Measurements from ENCODE around the gene CFAP46.

Gene CFAP46

DNA sequence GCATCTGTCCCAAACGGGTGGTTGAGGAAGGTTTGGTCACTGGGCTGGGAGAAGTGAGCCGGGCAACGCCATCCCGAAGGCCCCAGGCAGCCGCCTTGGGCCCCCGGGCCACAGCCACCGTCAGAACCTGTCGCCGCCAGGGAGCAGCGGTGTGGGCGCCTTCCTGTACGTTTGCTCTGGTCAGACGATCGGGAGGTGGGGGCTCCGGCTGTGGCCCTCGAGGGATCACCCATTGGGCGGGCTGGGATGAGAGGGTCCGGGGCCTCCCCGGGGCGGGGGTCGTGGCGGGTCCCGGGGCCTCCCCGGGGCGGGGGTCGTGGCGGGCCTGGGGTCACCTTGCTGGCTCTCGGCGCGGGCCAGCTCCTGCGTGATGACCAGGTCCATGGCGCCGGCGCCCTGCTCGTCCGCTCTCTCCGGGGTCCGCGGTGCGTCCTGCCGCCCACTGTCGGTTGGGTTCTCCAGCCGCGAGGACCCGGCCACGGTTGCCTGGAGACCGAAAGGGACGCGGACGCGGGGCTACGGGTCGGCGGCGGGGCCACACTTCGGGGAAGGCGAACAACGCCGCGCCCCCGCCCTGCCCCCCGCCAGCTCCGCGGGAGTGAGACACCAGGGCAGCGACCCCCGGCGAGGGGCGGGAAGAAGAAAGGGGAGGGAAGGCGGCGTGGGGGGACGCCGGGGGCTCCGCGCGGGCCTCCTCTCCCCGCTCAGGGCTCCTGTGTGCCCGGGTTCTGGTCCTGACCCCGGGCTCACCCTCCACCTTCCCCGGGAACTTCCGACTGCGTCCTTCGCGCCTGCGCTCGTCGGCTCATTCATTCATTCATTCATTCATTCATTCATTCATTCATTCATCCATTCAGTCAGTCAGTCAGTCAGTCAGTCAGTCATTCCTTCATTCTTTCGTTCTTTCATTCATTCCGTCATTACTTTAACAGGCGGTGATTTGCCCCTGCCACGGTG lies at the start of gene CFAP46:
CFAP46 (minus strand) TSS at position 470 of the 957 bp plus-strand sequence; CDS start at position 384, 86 bp downstream.
- Histone ChIP-seq H3K4me1 (ENCODE audit: insufficient read depth, low read length) (no peaks in the 10 kb centered on the region; the same call in 1 of the 2 replicates), H3K9me3 (ENCODE audit: control insufficient read depth, insufficient read depth, low read length) (no peaks in the 10 kb centered on the region), H3K36me3 (ENCODE audit: insufficient read depth, low read length) (no peaks in the 10 kb centered on the region), H3K9ac (ENCODE audit: low read depth, low read length) (peak within 1 kb of the TSS; percentile 53; the same call in 1 of the 2 replicates)

DNA sequence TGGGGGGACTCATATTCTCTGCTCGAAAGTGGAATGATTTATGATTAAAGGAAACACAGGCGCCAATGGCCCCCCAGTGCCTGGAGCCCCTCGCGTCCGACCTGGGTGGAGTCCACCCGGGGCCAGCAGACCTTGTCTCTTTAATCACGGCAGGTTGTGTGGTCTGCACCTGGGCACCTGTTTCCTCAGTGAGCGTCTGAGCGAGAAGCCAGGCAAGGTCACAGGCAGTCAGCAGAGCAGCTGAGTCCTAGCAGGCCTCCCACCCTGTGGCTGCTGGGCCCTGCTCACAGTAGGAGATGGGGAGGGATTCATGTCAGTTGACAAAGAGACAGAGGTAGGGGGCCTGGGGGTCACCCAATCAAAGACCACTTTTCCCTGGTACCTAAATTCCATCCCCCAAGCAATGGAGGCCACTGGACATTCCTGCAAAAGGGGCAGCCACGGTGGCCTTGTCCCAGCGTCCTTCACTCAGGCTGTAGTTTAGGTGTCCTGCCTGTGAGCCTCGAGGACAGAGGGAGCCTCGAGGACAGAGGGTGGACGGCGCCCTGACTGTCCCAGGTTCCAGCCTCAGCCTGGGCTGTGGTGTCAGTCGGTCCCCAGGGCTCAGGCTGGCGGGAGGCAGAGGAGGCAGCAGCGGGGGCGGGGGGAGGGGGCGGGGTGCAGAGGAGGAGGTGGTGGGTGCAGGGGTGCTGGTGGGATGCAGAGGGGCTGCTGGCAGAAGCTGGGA lies 49.5 kb upstream of the CFAP46 start:
- Histone ChIP-seq H3K4me1 (ENCODE audit: insufficient read depth, low read length) (no peaks in the 10 kb centered on the region), H3K36me3 (ENCODE audit: insufficient read depth, low read length) (no peaks in the 10 kb centered on the region), H3K9me3 (ENCODE audit: control insufficient read depth, insufficient read depth, low read length) (no peaks in the 10 kb centered on the region), H3K9ac (ENCODE audit: low read depth, low read length) (no peak overlapping the region)

DNA sequence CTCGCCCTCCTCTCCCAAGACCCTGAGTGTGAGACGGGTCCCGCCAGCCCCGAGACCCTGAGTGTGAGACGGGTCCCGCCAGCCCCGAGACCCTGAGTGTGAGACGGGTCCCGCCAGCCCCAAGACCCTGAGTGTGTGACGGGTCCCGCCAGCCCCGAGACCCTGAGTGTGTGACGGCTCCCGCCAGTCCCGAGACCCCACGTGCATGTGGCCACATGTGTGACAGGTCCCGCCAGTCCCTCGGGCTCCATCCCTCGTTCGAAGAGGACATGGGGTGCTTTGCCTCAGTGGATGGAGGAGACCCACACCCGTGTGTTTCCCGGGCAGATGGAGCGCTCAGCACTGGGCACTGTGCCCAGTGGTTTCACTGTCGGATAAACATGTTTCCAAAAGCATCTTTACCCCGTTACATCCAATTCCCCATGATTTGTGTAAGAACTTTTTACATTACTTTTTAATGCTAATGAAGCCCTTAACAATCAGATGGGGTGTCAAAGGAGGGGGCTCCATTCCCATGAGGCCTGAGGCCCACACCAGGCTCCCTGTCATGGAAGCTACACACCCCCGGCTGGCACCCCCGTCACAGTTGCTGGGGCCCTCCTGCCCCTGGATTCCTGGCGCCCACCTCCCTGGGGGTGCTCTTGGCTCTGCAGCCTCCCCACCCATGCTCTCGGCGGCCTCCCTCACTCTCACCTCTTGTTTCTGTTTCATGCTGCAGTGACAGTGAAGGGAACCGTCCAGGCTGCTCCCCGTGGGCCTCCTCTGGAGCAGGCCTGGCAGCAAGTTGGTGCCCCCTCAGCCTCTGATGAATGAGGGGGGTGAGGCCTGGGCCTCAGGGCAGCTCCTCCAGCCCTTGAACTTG lies 48.5 kb upstream of the CFAP46 start:
- H3K36me3 ChIP-seq (ENCODE audit: insufficient read depth, low read length): no peaks in the 10 kb centered on the region
- no peaks in the 10 kb centered on the region for H3K9me3 ChIP-seq (ENCODE audit: control insufficient read depth, insufficient read depth, low read length)
- H3K4me1 ChIP-seq (ENCODE audit: insufficient read depth, low read length): no peaks in the 10 kb centered on the region
- H3K9ac ChIP-seq (ENCODE audit: low read depth, low read length): no peak overlapping the region

DNA sequence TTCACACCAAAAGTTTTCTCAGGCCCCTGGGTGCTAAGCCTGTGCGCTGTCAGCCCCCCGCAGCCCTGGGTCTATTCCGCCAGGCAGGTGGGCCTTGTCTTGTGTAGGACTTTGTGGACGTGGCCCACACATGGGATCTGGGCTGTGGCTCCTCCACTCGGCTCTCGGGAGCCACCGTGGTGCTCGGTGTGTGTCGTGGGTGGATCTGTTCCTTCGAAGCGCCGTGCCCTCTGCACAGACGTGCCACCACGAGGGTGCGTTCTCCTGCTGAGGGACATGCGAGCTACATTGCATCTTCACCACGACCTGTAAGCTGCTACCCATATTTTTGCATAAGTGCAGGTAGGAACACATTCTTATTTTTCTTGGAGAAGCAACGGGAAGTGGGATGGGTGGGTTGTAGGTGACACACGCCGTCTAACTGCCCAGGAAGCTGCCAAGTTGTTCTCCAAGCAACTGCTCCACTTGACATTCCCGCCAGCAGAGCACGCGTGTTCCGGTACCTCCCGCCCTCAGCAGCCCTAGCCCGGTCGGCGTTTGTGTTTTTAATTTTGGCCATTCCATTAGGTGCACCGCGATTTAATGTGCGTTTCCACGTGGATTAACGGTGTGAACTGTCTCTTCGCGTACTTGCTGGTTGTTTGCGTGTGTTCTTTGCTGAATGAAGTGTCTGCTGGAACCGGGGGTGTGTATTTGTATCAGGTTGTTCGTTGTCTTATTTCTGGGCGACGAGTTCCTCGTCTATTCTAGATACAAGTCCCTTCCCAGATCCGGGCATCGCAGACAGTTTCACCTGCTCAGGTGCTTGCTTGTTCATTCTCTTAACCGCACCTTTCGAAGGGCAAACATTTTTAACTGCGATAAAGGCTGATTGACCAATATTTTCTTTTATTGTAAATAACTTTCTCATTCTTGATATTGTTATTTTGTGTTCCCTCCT lies 47.4 kb upstream of the CFAP46 start:
- Histone ChIP-seq H3K4me1 (ENCODE audit: insufficient read depth, low read length) (no peaks in the 10 kb centered on the region), H3K9ac (ENCODE audit: low read depth, low read length) (no peak overlapping the region), H3K9me3 (ENCODE audit: control insufficient read depth, insufficient read depth, low read length) (no peaks in the 10 kb centered on the region), H3K36me3 (ENCODE audit: insufficient read depth, low read length) (no peaks in the 10 kb centered on the region)

DNA sequence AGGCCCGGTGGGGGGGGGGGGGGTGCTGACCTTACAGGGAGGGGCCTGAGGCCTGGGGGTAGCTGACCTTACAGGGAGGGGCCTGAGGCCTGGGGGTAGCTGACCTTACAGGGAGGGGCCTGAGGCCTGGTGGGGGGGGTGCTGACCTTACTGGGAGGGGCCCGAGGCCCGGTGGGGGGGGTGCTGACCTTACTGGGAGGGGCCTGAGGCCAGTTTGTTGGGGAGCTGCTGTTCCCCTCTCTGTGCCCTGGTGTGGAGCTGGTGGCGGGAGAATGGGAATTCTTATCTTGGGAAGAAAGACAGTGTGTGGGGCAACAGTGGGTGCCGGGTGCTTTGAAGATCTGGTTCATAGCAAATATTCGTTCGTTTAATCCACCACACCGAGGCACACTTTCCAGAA lies 46.6 kb upstream of the CFAP46 start:
- H3K4me1 ChIP-seq (ENCODE audit: insufficient read depth, low read length): no peaks in the 10 kb centered on the region
- H3K9ac ChIP-seq (ENCODE audit: low read depth, low read length): no peak overlapping the region
- no peaks in the 10 kb centered on the region for H3K9me3 ChIP-seq (ENCODE audit: control insufficient read depth, insufficient read depth, low read length)
- no peaks in the 10 kb centered on the region for H3K36me3 ChIP-seq (ENCODE audit: insufficient read depth, low read length)

DNA sequence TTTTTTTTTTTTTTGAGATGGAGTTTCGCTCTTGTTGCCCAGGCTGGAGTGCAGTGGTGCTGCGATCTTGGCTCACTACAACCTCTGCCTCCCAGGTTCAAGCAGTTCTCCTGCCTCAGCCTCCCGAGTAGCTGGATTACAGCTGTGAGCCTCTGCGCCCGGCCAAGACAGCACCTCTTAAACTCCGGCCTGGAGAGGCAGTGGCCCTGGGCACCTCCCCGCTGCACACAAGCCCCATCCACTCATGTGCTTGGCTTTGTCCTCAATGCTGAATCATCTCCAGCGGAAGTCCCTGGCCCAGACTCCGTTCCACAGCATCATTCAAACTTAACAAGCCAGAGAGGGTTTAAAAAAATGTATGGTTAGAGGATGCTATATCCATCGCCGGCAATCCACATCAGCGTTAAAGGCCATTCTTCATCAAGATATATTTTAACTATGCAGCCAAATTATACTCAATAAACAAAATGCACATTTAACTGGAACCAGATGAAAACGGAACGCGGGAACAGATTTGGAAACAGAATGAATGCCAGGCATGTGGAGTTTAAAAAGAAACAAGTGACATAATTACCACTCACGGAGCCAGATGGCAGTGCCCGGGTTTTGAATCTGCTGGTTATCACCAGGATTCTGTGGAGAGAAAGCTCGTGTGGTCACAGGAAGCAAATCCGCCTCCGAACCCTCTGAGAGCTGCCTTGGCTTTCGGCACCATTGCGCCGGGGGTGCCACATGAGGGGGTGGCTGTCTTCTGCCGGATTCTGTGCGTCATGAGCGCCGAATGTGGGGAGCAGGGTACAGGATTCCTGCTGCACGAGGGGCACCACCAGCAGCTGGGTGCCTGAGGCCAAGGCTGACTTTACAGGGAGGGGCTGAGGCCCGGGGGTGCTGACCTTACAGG lies 45.6 kb upstream of the CFAP46 start:
- no peaks in the 10 kb centered on the region for H3K4me1 ChIP-seq (ENCODE audit: insufficient read depth, low read length)
- H3K9ac ChIP-seq (ENCODE audit: low read depth, low read length): no peak overlapping the region
- H3K36me3 ChIP-seq (ENCODE audit: insufficient read depth, low read length): no peaks in the 10 kb centered on the region
- no peaks in the 10 kb centered on the region for H3K9me3 ChIP-seq (ENCODE audit: control insufficient read depth, insufficient read depth, low read length)

DNA sequence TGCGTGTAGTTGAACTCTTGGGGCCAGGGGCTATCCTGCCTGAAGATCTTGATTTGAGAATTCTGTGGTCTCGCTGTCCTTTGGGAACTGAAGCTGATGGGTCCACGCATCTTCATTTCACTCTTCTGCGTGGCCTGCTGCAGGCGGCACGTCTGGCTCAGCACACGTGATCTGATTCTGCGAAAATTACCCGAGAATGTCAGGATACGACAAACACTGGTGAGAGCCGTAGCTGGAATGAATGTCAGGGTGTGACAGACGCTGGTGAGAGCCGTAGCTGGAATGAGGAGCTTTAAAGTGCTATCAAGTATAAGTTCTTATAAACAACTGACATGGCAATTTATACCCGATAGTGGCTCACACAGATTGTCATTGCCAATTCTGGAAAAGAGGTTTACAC lies 44.6 kb upstream of the CFAP46 start:
- Histone ChIP-seq H3K9ac (ENCODE audit: low read depth, low read length) (no peak overlapping the region), H3K36me3 (ENCODE audit: insufficient read depth, low read length) (no peaks in the 10 kb centered on the region), H3K9me3 (ENCODE audit: control insufficient read depth, insufficient read depth, low read length) (no peaks in the 10 kb centered on the region), H3K4me1 (ENCODE audit: insufficient read depth, low read length) (no peaks in the 10 kb centered on the region)

DNA sequence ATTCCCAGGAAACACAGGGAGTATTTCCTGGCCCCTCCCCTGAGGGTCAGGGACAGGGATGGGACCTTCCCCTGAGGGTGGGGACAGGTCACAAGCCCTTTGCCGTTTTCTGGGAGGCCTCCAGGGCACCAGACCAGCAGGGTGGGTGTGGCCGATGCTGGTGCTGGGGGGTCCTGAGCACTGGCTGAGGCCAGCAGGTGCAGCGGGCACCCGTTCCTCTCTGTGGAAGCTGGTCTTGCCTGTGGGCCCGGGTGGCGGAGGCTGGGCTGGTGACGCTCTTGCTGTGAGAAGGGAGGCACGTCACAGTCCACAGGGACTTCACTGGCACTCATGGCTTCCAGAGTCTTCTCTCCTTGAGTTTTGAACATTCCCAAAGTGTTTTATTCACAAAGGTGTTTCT lies 44.2 kb upstream of the CFAP46 start:
- Histone ChIP-seq H3K36me3 (ENCODE audit: insufficient read depth, low read length) (no peaks in the 10 kb centered on the region), H3K9ac (ENCODE audit: low read depth, low read length) (no peak overlapping the region), H3K9me3 (ENCODE audit: control insufficient read depth, insufficient read depth, low read length) (no peaks in the 10 kb centered on the region), H3K4me1 (ENCODE audit: insufficient read depth, low read length) (no peaks in the 10 kb centered on the region)

DNA sequence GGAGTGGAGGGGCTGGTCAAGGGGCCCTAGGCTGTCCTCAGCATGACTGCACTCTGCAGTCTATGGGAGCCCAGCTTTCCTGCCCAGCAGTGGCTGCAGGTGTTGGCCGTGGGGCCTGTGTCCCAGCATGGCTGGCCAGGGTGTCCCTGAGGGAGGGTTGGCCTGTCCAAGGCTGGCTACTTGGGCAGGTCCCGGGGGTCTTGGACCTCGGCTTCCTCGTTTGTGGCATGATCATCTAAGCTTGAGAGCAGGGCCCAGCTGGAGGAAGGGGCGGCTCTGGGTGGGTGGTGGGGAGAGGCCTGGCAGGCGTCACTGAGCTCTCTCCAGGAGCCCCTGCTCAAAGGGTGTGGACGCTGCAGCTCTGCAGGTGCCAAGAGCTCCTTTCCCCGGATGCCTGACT lies 43.7 kb upstream of the CFAP46 start:
- Histone ChIP-seq H3K9me3 (ENCODE audit: control insufficient read depth, insufficient read depth, low read length) (no peaks in the 10 kb centered on the region), H3K9ac (ENCODE audit: low read depth, low read length) (no peak overlapping the region), H3K36me3 (ENCODE audit: insufficient read depth, low read length) (no peaks in the 10 kb centered on the region), H3K4me1 (ENCODE audit: insufficient read depth, low read length) (no peaks in the 10 kb centered on the region)

DNA sequence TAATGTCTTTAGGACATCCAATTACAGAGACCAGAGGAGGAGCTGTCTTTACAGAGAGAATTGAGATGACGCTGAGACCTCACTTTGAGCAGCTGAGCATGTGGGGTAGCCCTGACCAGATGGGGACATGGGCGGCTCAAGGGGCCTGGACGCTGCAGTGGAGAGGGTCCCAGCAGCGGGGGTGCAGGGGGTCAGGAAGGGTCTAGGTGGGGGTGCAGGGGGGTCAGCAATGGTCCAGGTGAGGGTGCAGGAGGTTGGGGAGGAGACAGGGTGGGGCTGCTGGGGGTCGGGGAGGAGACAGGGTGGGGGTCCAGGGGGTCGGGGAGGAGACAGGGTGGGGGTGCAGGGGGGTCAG lies 43.2 kb upstream of the CFAP46 start:
- Histone ChIP-seq H3K9me3 (ENCODE audit: control insufficient read depth, insufficient read depth, low read length) (no peaks in the 10 kb centered on the region), H3K9ac (ENCODE audit: low read depth, low read length) (no peak overlapping the region), H3K36me3 (ENCODE audit: insufficient read depth, low read length) (no peaks in the 10 kb centered on the region), H3K4me1 (ENCODE audit: insufficient read depth, low read length) (no peaks in the 10 kb centered on the region)

DNA sequence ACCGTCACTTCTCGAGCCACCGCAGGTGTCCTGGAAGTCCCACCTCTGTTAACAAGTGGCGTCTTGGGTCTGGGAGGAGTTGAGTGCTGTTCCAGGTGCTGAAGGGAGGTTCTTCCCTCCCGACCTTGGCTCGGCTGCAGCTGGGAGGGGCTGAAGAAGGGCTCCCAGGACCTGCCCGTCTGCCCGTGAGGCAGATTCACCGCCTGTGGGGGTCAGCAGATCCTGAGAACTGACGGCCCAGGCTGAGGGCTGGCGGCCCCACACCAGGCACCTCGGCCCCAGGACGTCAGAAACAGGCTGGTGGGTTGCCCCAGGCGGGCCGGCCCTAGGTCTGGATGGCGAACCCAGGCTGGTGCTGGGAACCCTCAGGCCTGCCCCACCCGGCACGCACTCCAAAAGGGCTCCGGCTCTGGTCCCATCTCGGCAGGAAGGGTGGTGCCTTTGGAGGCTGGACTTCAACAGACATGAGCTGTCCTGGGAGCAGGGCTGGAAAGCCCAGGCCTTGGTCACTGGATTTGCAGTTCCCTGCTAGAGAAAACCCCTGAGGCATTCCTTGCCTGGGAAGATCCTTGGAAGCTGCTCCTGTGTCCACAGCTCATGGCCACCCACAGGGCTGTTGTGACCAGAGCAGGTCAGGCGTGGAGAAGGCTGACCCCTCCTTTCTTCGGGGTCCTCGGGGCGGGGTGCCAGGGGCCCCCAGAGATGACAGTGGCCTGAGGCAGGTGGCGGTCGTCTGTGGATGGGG lies 42.6 kb upstream of the CFAP46 start:
- H3K4me1 ChIP-seq (ENCODE audit: insufficient read depth, low read length): no peaks in the 10 kb centered on the region
- H3K9me3 ChIP-seq (ENCODE audit: control insufficient read depth, insufficient read depth, low read length): no peaks in the 10 kb centered on the region
- H3K36me3 ChIP-seq (ENCODE audit: insufficient read depth, low read length): no peaks in the 10 kb centered on the region
- no peak overlapping the region for H3K9ac ChIP-seq (ENCODE audit: low read depth, low read length)

DNA sequence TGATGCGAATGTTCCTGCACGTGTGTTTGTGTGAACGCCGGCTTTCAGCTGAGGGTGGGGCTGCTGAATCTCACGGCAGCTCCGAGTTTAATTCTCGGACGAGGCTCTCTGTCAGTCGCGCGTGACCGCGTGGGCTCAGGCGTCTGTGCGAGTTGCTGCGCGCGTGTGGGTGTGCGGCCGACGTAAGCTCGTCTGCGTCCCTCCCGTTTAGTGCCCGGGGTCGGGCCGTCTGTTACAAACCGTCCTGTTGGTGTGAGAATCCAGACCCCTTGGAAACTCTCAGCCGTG lies 41.6 kb upstream of the CFAP46 start:
- Histone ChIP-seq H3K4me1 (ENCODE audit: insufficient read depth, low read length) (no peaks in the 10 kb centered on the region), H3K9ac (ENCODE audit: low read depth, low read length) (no peak overlapping the region), H3K9me3 (ENCODE audit: control insufficient read depth, insufficient read depth, low read length) (no peaks in the 10 kb centered on the region), H3K36me3 (ENCODE audit: insufficient read depth, low read length) (no peaks in the 10 kb centered on the region)
